ENCODE measurements around the gene SNCG.

DNA sequence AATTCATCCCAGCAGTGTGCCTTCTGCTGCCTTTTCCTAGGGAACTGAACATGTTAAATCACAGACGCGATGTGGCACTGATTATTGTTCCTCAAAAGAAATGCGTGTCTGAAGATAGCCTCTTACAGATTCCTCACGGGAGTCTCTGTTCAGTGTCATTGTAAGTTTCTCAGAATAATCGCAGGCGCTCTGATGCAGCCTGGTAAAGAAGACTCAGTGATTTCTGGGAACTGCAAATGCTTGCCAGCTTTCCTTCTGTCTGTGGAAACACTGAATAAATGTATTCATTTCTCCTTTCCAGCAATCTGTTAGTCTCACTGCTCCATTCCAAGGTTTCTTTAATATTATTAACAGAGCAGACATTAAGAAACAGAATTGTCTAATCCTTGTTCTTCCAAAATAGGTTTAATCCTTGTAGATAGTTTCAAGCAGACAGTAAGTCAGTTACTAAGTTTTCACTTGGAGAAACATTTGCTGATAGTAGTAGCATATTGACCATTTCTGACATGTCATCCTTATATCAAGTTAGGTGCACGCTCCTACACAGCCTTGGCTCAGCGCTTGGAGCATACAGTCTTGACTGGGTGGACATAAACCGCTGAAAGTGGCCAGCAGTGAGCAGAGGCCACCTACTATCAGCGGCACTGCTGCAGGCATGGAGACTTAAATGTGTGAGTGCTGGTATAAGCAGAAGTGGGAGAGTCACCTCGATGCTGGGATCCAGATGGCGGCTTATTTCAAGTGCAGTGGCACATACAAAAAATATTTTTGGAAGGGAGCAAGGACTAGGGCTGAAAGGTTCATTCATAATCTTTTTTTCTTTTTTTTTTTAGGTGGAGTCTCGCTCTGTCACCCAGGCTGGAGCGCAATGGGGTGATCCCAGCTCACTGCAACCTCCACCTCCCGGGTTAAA is 28.7 kb upstream of the SNCG start:
- TF ChIP-seq POLR2A (IDR thresholded peaks at IDR 0.05) = no peak
- TF ChIP-seq, protein P1, sequence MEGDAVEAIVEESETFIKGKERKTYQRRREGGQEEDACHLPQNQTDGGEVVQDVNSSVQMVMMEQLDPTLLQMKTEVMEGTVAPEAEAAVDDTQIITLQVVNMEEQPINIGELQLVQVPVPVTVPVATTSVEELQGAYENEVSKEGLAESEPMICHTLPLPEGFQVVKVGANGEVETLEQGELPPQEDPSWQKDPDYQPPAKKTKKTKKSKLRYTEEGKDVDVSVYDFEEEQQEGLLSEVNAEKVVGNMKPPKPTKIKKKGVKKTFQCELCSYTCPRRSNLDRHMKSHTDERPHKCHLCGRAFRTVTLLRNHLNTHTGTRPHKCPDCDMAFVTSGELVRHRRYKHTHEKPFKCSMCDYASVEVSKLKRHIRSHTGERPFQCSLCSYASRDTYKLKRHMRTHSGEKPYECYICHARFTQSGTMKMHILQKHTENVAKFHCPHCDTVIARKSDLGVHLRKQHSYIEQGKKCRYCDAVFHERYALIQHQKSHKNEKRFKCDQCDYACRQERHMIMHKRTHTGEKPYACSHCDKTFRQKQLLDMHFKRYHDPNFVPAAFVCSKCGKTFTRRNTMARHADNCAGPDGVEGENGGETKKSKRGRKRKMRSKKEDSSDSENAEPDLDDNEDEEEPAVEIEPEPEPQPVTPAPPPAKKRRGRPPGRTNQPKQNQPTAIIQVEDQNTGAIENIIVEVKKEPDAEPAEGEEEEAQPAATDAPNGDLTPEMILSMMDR (IDR thresholded peaks at IDR 0.05) = no peak
